Fibroblast of lung (primary cell): ENCODE measurements around the gene SLC22A7. TPM values are rescaled to one million over a fixed set of nuclear protein-coding genes. Genes with fewer than 3 reads are reported as not detected.

Experiments
- DNase-seq, 2 donors: peaks; one replicate each; pipeline versions ENCODE4 v3.0.0 to v3.0.0-alpha.2; 2010; ENCODE audit warnings: low read depth in 2 of 2
- H2AFZ ChIP-seq: 2 replicates; pipeline ENCODE4 v1.5.1; 2012; ENCODE audit warnings: low read length, control low read depth, inconsistent platforms
- H3K27ac ChIP-seq: 2 replicates; pipeline ENCODE4 v1.5.1; 2011; ENCODE audit warnings: low read length, control low read depth; ENCODE audit not compliant: insufficient read depth
- H3K27me3 ChIP-seq: 2 replicates; pipeline ENCODE4 v1.5.1; 2011; ENCODE audit warnings: mild to moderate bottlenecking, low read length; ENCODE audit not compliant: control insufficient read depth, insufficient read depth
- H3K36me3 ChIP-seq: 2 replicates; pipeline ENCODE4 v1.5.1; 2011; ENCODE audit warnings: low read length; ENCODE audit not compliant: control insufficient read depth, insufficient read depth
- H3K4me1 ChIP-seq: 2 replicates; pipeline ENCODE4 v1.5.1; 2011; ENCODE audit warnings: low read length; ENCODE audit not compliant: control insufficient read depth, insufficient read depth; ENCODE audit errors: extremely low read depth
- H3K4me2 ChIP-seq: 2 replicates; pipeline ENCODE4 v1.5.1; 2011; ENCODE audit warnings: low read length, control low read depth; ENCODE audit not compliant: insufficient read depth; ENCODE audit errors: extremely low read depth
- H3K4me3 ChIP-seq, 4 experiments: fragments of 200-600 bp in 1 of 4; sonication (generic) in 1 of 4; replicated peaks in 1 of 4; 2 replicates each; pipeline ENCODE4 v1.5.1; 2011 to 2016; ENCODE audit warnings: low read length in 4 of 4, low read depth in 3 of 4, mild to moderate bottlenecking in 3 of 4, control low read depth in 2 of 4, inconsistent platforms in 1 of 4, mixed read lengths in 1 of 4; ENCODE audit not compliant: insufficient read depth in 1 of 4; ENCODE audit errors: control extremely low read depth in 1 of 4
- H3K79me2 ChIP-seq: 2 replicates; pipeline ENCODE4 v1.5.1; 2012; ENCODE audit warnings: mild to moderate bottlenecking, low read length, inconsistent platforms; ENCODE audit not compliant: control insufficient read depth, insufficient read depth
- H3K9ac ChIP-seq: 2 replicates; pipeline ENCODE4 v1.5.1; 2011; ENCODE audit warnings: mild to moderate bottlenecking, low read length, control low read depth; ENCODE audit not compliant: insufficient read depth
- H3K9me3 ChIP-seq: 2 replicates; pipeline ENCODE4 v1.5.1; 2012; ENCODE audit warnings: low read depth, low read length; ENCODE audit not compliant: control insufficient read depth, insufficient read depth
- H4K20me1 ChIP-seq: 2 replicates; pipeline ENCODE4 v1.5.1; 2011; ENCODE audit warnings: low read length; ENCODE audit not compliant: control insufficient read depth, insufficient read depth; ENCODE audit errors: extremely low read depth
- CTCF ChIP-seq, 2 donors: IDR thresholded peaks in 1 of 2; conservative IDR thresholded peaks in 1 of 2; 1 replicate in 1 of 2; 2 replicates in 1 of 2; pipeline ENCODE4 v1.5.1; 2011 to 2012; ENCODE audit warnings: low read length in 2 of 2, control low read depth in 1 of 2, inconsistent platforms in 1 of 2, low read depth in 1 of 2, mild to moderate bottlenecking in 1 of 2
- EZH2 ChIP-seq: IDR thresholded peaks from 2 replicates; pipeline ENCODE4 v1.5.1; 2012; ENCODE audit warnings: low read length, control low read depth, mild to moderate bottlenecking; ENCODE audit errors: missing control alignments
- polyA plus RNA-seq, 2 donors: library from polyadenylated mRNA; depleted of rRNA in 1 of 2; stranded (reverse) in 1 of 2; unstranded in 1 of 2; fragments of >200 nt; gene quantifications; 2 replicates each; pipeline ENCODE4 v1.2.1, GENCODE V29; 2011 to 2012; ENCODE audit warnings: missing spikeins in 1 of 2
- total RNA-seq: library from RNA; depleted of rRNA; stranded (reverse); fragments of >200 nt; gene quantifications from 2 replicates; pipeline ENCODE4 v1.2.1, GENCODE V29; 2014

SLC22A7 gene
- total and polyA plus RNA-seq, 2 donors (not counting 1 experiment from before 2014, with no cell fraction given) = not detected

- no peaks in the 10 kb centered on the region for H4K20me1 ChIP-seq
- H3K27ac ChIP-seq = no peak overlapping the region
- H3K27me3 ChIP-seq = peaks cover 24% of the 10 kb centered on the region
- H3K4me1 ChIP-seq = no peaks in the 10 kb centered on the region
- no peak overlapping the region for H2AFZ ChIP-seq
- DNase-seq = peak in 1 of 2 donors; percentile 36
- H3K4me3 ChIP-seq = no peak overlapping the region
- no peak overlapping the region for H3K9ac ChIP-seq
- no peaks in the 10 kb centered on the region for H3K9me3 ChIP-seq
- TF ChIP-seq EZH2 (no peak), CTCF (conservative IDR thresholded peaks at IDR 0.05 in 1 of 2, IDR thresholded peaks at IDR 0.05 in 1 of 2; ENCODE audit: low read depth in 1 of 2, low read length in 2 of 2) (no peak)
- H3K4me2 ChIP-seq = no peak overlapping the region
- H3K79me2 ChIP-seq = no peaks in the 10 kb centered on the region
- H3K36me3 ChIP-seq = no peaks in the 10 kb centered on the region
Observed at GRCh38 chr6:43277643-43278523, 20.2 kb upstream of the SLC22A7 start.

GRCh38 chr6:43278524-43279078 lies 19.5 kb upstream of the SLC22A7 start:
- H3K27ac ChIP-seq = no peak overlapping the region
- H3K79me2 ChIP-seq = no peaks in the 10 kb centered on the region
- H3K9me3 ChIP-seq = no peaks in the 10 kb centered on the region
- H3K27me3 ChIP-seq = peaks cover 17% of the 10 kb centered on the region
- no peaks in the 10 kb centered on the region for H3K36me3 ChIP-seq
- no peak overlapping the region for H2AFZ ChIP-seq
- H3K9ac ChIP-seq = no peak overlapping the region
- H3K4me3 ChIP-seq = no peak overlapping the region
- H3K4me1 ChIP-seq = no peaks in the 10 kb centered on the region
- peak in 1 of 2 donors; percentile 69 for DNase-seq
- H3K4me2 ChIP-seq = no peak overlapping the region
- no peaks in the 10 kb centered on the region for H4K20me1 ChIP-seq
- no peak for TF ChIP-seq CTCF (conservative IDR thresholded peaks at IDR 0.05 in 1 of 2, IDR thresholded peaks at IDR 0.05 in 1 of 2; ENCODE audit: low read depth in 1 of 2, low read length in 2 of 2)
- TF ChIP-seq EZH2 = peak; percentile 51

GRCh38 chr6:43280234-43280633 lies 17.8 kb upstream of the SLC22A7 start:
- H4K20me1 ChIP-seq = no peaks in the 10 kb centered on the region
- H3K27ac ChIP-seq = no peak overlapping the region
- DNase-seq = no peak
- no peak overlapping the region for H3K4me3 ChIP-seq
- H3K9ac ChIP-seq = no peak overlapping the region
- no peak overlapping the region for H3K4me2 ChIP-seq
- no peaks in the 10 kb centered on the region for H3K79me2 ChIP-seq
- no peaks in the 10 kb centered on the region for H3K4me1 ChIP-seq
- H3K36me3 ChIP-seq = no peaks in the 10 kb centered on the region
- no peak overlapping the region for H2AFZ ChIP-seq
- TF ChIP-seq CTCF (conservative IDR thresholded peaks at IDR 0.05 in 1 of 2, IDR thresholded peaks at IDR 0.05 in 1 of 2; ENCODE audit: low read depth in 1 of 2, low read length in 2 of 2) = no peak
- no peak for TF ChIP-seq EZH2
- no peaks in the 10 kb centered on the region for H3K9me3 ChIP-seq
- peaks cover 3% of the 10 kb centered on the region for H3K27me3 ChIP-seq
